HepG2 (cell line): Measurements from ENCODE around the gene GPR26. TPM values are rescaled to one million over a fixed set of nuclear protein-coding genes. Genes with fewer than 3 reads are reported as not detected.

Experiments
- ATAC-seq: fragments of 200-7000 bp; cut with Tn5 transposase; 3 replicates; pipeline ENCODE4 v1.9.1; 2020; ENCODE audit warnings: mild to moderate bottlenecking, moderate library complexity
- BruUV-seq: library from RNA; stranded (reverse); fragments of 400-500 nt; replicated peaks from 2 replicates; lab custom pipeline; 2021; lab: Mats Ljungman, UMichigan
- CTCF ChIA-PET: fragments of 300-600 bp; formaldehyde crosslinking; extraction: SDS; loops from one replicate; lab custom pipeline; 2021; ENCODE audit warnings: low total read pairs, inconsistent platforms, low intra/inter-chr PET ratio; lab: Yijun Ruan, JAX
- POLR2A ChIA-PET: fragments of 350-600 bp; sonication (Branson Sonifier 250); formaldehyde crosslinking; loops from one replicate; lab custom pipeline; 2020; ENCODE audit warnings: antibody characterized with exemption, inconsistent platforms; lab: Yijun Ruan, JAX
- DNase-seq: peaks from one replicate; pipeline ENCODE4 v3.0.0-alpha.2; 2015; ENCODE audit warnings: low spot score
- FAIRE-seq: peaks from 3 replicates; lab custom pipeline; 2011; peaks lifted over from hg19 to GRCh38; lab: Jason Lieb, UNC
- H2AFZ ChIP-seq: one replicate; pipeline ENCODE4 v1.6.1; 2011; ENCODE audit warnings: low read length, inconsistent platforms
- H3K27ac ChIP-seq: fragments of 300-600 bp; 3 replicates; pipeline ENCODE4 v1.8.0; 2011; ENCODE audit warnings: mixed run types, mild to moderate bottlenecking, mixed read lengths, low read length, inconsistent platforms; ENCODE audit not compliant: insufficient read depth; ENCODE audit errors: extremely low read length
- H3K27me3 ChIP-seq, 2 experiments: fragments of 200-600 bp in 1 of 2; 2 replicates in 1 of 2; 3 replicates in 1 of 2; pipeline versions ENCODE4 v1.6.0 to v1.8.0; 2011; ENCODE audit warnings: low read length in 2 of 2, mild to moderate bottlenecking in 2 of 2, moderate library complexity in 2 of 2, inconsistent platforms in 1 of 2; ENCODE audit not compliant: insufficient read depth in 2 of 2, control insufficient read depth in 1 of 2
- H3K36me3 ChIP-seq, 2 experiments: fragments of 200-600 bp in 1 of 2; replicated peaks in 1 of 2; 2 replicates in 1 of 2; 3 replicates in 1 of 2; pipeline versions ENCODE4 v1.5.1 to v1.8.0; 2011; ENCODE audit warnings: low read length in 2 of 2, inconsistent platforms in 1 of 2; ENCODE audit not compliant: insufficient read depth in 2 of 2, control insufficient read depth in 1 of 2
- H3K4me1 ChIP-seq: 2 replicates; pipeline ENCODE4 v1.5.1; 2012; ENCODE audit warnings: low read length, inconsistent platforms; ENCODE audit not compliant: insufficient read depth
- H3K4me2 ChIP-seq: 2 replicates; pipeline ENCODE4 v1.6.0; 2011; ENCODE audit warnings: low read depth, low read length, inconsistent platforms
- H3K4me3 ChIP-seq, 3 experiments: fragments of 200-600 bp in 1 of 3; sonication (generic), shearing (Covaris generic) in 1 of 3; replicated peaks in 1 of 3; 2 replicates each; pipeline ENCODE4 v1.5.1; 2011 to 2016; ENCODE audit warnings: low read length in 3 of 3, inconsistent platforms in 2 of 3, low read depth in 2 of 3, mild to moderate bottlenecking in 2 of 3, control low read depth in 1 of 3, mixed read lengths in 1 of 3; ENCODE audit not compliant: insufficient read depth in 1 of 3
- H3K79me2 ChIP-seq: one replicate; pipeline ENCODE4 v1.6.1; 2011; ENCODE audit warnings: low read length, inconsistent platforms; ENCODE audit not compliant: insufficient read depth
- H3K9ac ChIP-seq: 2 replicates; pipeline ENCODE4 v1.6.0; 2011; ENCODE audit warnings: mild to moderate bottlenecking, low read depth, low read length, inconsistent platforms; ENCODE audit not compliant: insufficient read depth
- H3K9me3 ChIP-seq: 2 replicates; pipeline ENCODE4 v1.5.1; 2012; ENCODE audit warnings: mild to moderate bottlenecking, low read length
- H4K20me1 ChIP-seq: 2 replicates; pipeline ENCODE4 v1.6.0; 2011; ENCODE audit warnings: inconsistent platforms, mild to moderate bottlenecking, low read length, moderate library complexity; ENCODE audit not compliant: insufficient read depth
- CBX2 ChIP-seq, 2 experiments: fragments of 200-600 bp in 1 of 2; sonication (generic); formaldehyde crosslinking in 1 of 2; IDR thresholded peaks; 2 replicates each; pipeline versions ENCODE4 v1.7.0 to v1.8.1; 2018 to 2022; ENCODE audit warnings: low read depth in 2 of 2, low read length in 1 of 2, mild to moderate bottlenecking in 1 of 2, missing genetic modification reagents in 1 of 2
- LCORL ChIP-seq, 2 experiments: fragments of 450-650 bp in 1 of 2; sonication (generic) in 1 of 2; formaldehyde crosslinking in 1 of 2; IDR thresholded peaks; 2 replicates each; pipeline versions ENCODE4 v1.5.0 to v1.6.1; 2017 to 2020; ENCODE audit warnings: antibody characterized with exemption in 1 of 2, missing genetic modification reagents in 1 of 2
- MAZ ChIP-seq, 2 experiments: sonication (generic) in 1 of 2; formaldehyde crosslinking in 1 of 2; IDR thresholded peaks; 2 replicates each; pipeline versions ENCODE4 v1.5.0 to v1.6.1; 2012 to 2020; ENCODE audit warnings: low read depth in 2 of 2, mild to moderate bottlenecking in 2 of 2, borderline replicate concordance in 1 of 2, improper control_type of control experiment in 1 of 2, low read length in 1 of 2, missing genetic modification reagents in 1 of 2, moderate library complexity in 1 of 2
- MYC ChIP-seq: sonication (generic); formaldehyde crosslinking; IDR thresholded peaks from 2 replicates; pipeline ENCODE4 v1.9.0; 2021; ENCODE audit warnings: missing genetic modification reagents, borderline replicate concordance
- PHF8 ChIP-seq: sonication (generic); formaldehyde crosslinking; IDR thresholded peaks from 2 replicates; pipeline ENCODE4 v1.5.0; 2020; ENCODE audit warnings: missing genetic modification reagents
- POGK ChIP-seq: sonication (generic); formaldehyde crosslinking; conservative IDR thresholded peaks from 2 replicates; pipeline ENCODE4 v1.8.0; 2022; ENCODE audit warnings: mild to moderate bottlenecking, moderate library complexity, missing genetic modification reagents
- ZBTB3 ChIP-seq: sonication (generic); formaldehyde crosslinking; IDR thresholded peaks from 2 replicates; pipeline ENCODE4 v1.4.0; 2020; ENCODE audit warnings: low read depth, mild to moderate bottlenecking, moderate library complexity, missing genetic modification reagents, borderline replicate concordance
- ZFP37 ChIP-seq: sonication (generic); formaldehyde crosslinking; IDR thresholded peaks from 2 replicates; pipeline ENCODE4 v1.4.0; 2020; ENCODE audit warnings: missing genetic modification reagents, borderline replicate concordance
- ZIK1 ChIP-seq: sonication (generic); formaldehyde crosslinking; IDR thresholded peaks from 2 replicates; pipeline ENCODE4 v1.5.0; 2020; ENCODE audit warnings: mild to moderate bottlenecking, low read depth, missing genetic modification reagents, borderline replicate concordance
- ZNF362 ChIP-seq: sonication (generic); formaldehyde crosslinking; IDR thresholded peaks from 2 replicates; pipeline ENCODE4 v1.4.0; 2020; ENCODE audit warnings: missing genetic modification reagents, mild to moderate bottlenecking, borderline replicate concordance
- ZNF431 ChIP-seq: sonication (generic); formaldehyde crosslinking; IDR thresholded peaks from 2 replicates; pipeline ENCODE4 v1.9.0; 2022; ENCODE audit warnings: missing genetic modification reagents, low read depth, mild to moderate bottlenecking, borderline replicate concordance
- ZNF432 ChIP-seq: sonication (generic); formaldehyde crosslinking; IDR thresholded peaks from 2 replicates; pipeline ENCODE4 v1.5.0; 2020; ENCODE audit warnings: missing genetic modification reagents, mild to moderate bottlenecking, borderline replicate concordance
- ZNF530 ChIP-seq: sonication (generic); formaldehyde crosslinking; IDR thresholded peaks from 2 replicates; pipeline ENCODE4 v1.5.0; 2020; ENCODE audit warnings: low read depth, mild to moderate bottlenecking, missing genetic modification reagents
- ZNF562 ChIP-seq: sonication (generic); formaldehyde crosslinking; IDR thresholded peaks from 2 replicates; pipeline ENCODE4 v1.8.0; 2022; ENCODE audit warnings: missing genetic modification reagents, borderline replicate concordance
- ZNF563 ChIP-seq: sonication (generic); formaldehyde crosslinking; IDR thresholded peaks from 2 replicates; pipeline ENCODE4 v1.8.0; 2022; ENCODE audit warnings: mild to moderate bottlenecking, moderate library complexity, missing genetic modification reagents
- ZNF75D ChIP-seq: sonication (generic); formaldehyde crosslinking; IDR thresholded peaks from 2 replicates; pipeline ENCODE4 v1.8.1; 2023; ENCODE audit warnings: missing genetic modification reagents, mild to moderate bottlenecking, borderline replicate concordance
- ZNF839 ChIP-seq: sonication (generic); formaldehyde crosslinking; IDR thresholded peaks from 2 replicates; pipeline ENCODE4 v1.4.0; 2020; ENCODE audit warnings: missing genetic modification reagents, mild to moderate bottlenecking, borderline replicate concordance
- ZSCAN9 ChIP-seq: IDR thresholded peaks from 2 replicates; pipeline ENCODE4 v1.6.1; 2016; ENCODE audit warnings: borderline replicate concordance
- WGBS: methylation state at CpG from one replicate; pipeline ENCODE4 v1.1.6; 2017; ENCODE audit warnings: low lambda C conversion rate; 5-methylcytosine and 5-hydroxymethylcytosine counted together
- in situ Hi-C: cut with HindIII; loops from 2 replicates; pipeline ENCODE4 v1.10.0; 2017; ENCODE audit warnings: low pct_unique_long_range_greater_than_20kb; ENCODE audit not compliant: extremely low pct_ligation_motif_present
- intact Hi-C: fragments of 100-400 bp; cut with micrococcal nuclease; formaldehyde crosslinking; loops from one replicate; pipeline ENCODE4 v1.10.0; 2022; ENCODE audit not compliant: unreplicated experiment
- polyA plus RNA-seq, 8 experiments: library from polyadenylated mRNA; depleted of rRNA in 3 of 8; stranded (reverse) in 7 of 8; unstranded in 1 of 8; fragments of >200 nt; fragmentation: Illumina TruSeq in 4 of 8; extraction: Trizol in 4 of 8; gene quantifications; 2 replicates each; pipeline versions ENCODE4 v1.2.1 to v1.2.3, GENCODE V29; 2011 to 2016; ENCODE audit warnings: low read depth in 4 of 8, missing spikeins in 1 of 8, mixed read lengths in 1 of 8; ENCODE audit not compliant: insufficient read depth in 1 of 8
- total RNA-seq, 5 experiments: library from RNA; depleted of rRNA; stranded (reverse); fragments of >200 nt; fragmentation: Illumina TruSeq; extraction: Trizol; gene quantifications; 2 replicates each; pipeline ENCODE4 v1.2.3, GENCODE V29; 2016; ENCODE audit warnings: low read depth in 1 of 5

Gene GPR26
- total and polyA plus RNA-seq, 2 of the 13 experiments (the other 11 are each of a cell fraction or from before 2014, with no cell fraction given): not detected

- TF ChIP-seq POGK (CRISPR knock-in tag) (no peak), ZNF563 (CRISPR knock-in tag) (no peak), ZBTB3 (CRISPR knock-in tag) (no peak), ZFP37 (no peak), LCORL (IDR thresholded peaks at IDR 0.05) (no peak), LCORL (CRISPR knock-in tag; IDR thresholded peaks at IDR 0.05) (no peak), ZIK1 (CRISPR knock-in tag) (no peak), ZNF562 (CRISPR knock-in tag) (no peak), ZNF839 (CRISPR knock-in tag) (no peak), MYC (CRISPR knock-in tag) (no peak), ZNF432 (CRISPR knock-in tag) (no peak)
These were observed 21.1 kb upstream of the GPR26 start (continued) for GRCh38 chr10:123645016-123645415.

- ChIA-PET CTCF (no interaction called here), POLR2A (no interaction called here)
- no peak for FAIRE-seq
- no peaks in the 10 kb centered on the region for H3K9me3 ChIP-seq
- in situ Hi-C loops (no loop called here), intact Hi-C loops (no loop called here)
- WGBS: 23% methylated on average over 7 of the region's 10 CpGs
- no peak overlapping the region for H3K27ac ChIP-seq
- peaks cover 2 to 16% of the 10 kb centered on the region in 2 experiments; a peak in 2 of 5 replicates for H3K27me3 ChIP-seq
- H4K20me1 ChIP-seq: no peaks in the 10 kb centered on the region
- H3K79me2 ChIP-seq: no peaks in the 10 kb centered on the region
- no peak overlapping the region for H3K4me2 ChIP-seq
- DNase-seq: no peak
- H2AFZ ChIP-seq: no peak overlapping the region
- ATAC-seq: no peak
- H3K4me1 ChIP-seq: no peaks in the 10 kb centered on the region
- no peak overlapping the region for H3K9ac ChIP-seq
- BruUV-seq: no TSS peak
- no peak overlapping the region for H3K4me3 ChIP-seq
- no peaks in the 10 kb centered on the region for H3K36me3 ChIP-seq
- TF ChIP-seq ZNF362 (CRISPR knock-in tag): no peak
- TF ChIP-seq MAZ (IDR thresholded peaks at IDR 0.05; ENCODE audit: borderline replicate concordance, low read depth, low read length): no peak
- no peak for TF ChIP-seq MAZ (CRISPR knock-in tag; IDR thresholded peaks at IDR 0.05; ENCODE audit: low read depth)
- TF ChIP-seq CBX2 (IDR thresholded peaks at IDR 0.05; ENCODE audit: low read depth, low read length): no peak
- no peak for TF ChIP-seq CBX2 (CRISPR knock-in tag; IDR thresholded peaks at IDR 0.05; ENCODE audit: low read depth)
- TF ChIP-seq ZNF75D (CRISPR knock-in tag): no peak
- TF ChIP-seq ZSCAN9 (CRISPR knock-in tag): no peak
- no peak for TF ChIP-seq ZNF530 (CRISPR knock-in tag)
- no peak for TF ChIP-seq ZNF431
- TF ChIP-seq PHF8 (CRISPR knock-in tag): no peak
These were observed 20.5 kb upstream of the GPR26 start for GRCh38 chr10:123645615-123646014.
